Measurements from ENCODE around the gene SLC26A4.
"Not testable (repeated sequence)": the region's sequence is repeated elsewhere in the genome, so short reads cannot be mapped to it uniquely, and the experiment has no call there.

Gene SLC26A4

GRCh38 chr7:107628461-107629064 lies 32.1 kb upstream of the SLC26A4 start:
- Histone ChIP-seq H3K36me3 (ENCODE audit: insufficient read depth, low read length) (no peaks in the 10 kb centered on the region), H3K9me3 (ENCODE audit: low read depth, low read length) (no peaks in the 10 kb centered on the region), H3K9ac (ENCODE audit: insufficient read length) (no peak overlapping the region), H3K27ac (no peak overlapping the region), H3K4me3 (no peak overlapping the region)
- no peak for DNase-seq (ENCODE audit: low read depth, low spot score)
- no peak for TF ChIP-seq POLR2AphosphoS5 (IDR thresholded peaks at IDR 0.05; ENCODE audit: borderline replicate concordance, low read depth, low read length)
- no peak for TF ChIP-seq EZH2 (IDR thresholded peaks at IDR 0.05)
- no peak for TF ChIP-seq FOXP2 (optimal IDR thresholded peaks at IDR 0.05; ENCODE audit: control extremely low read depth, extremely low read length, insufficient read depth)

- TF ChIP-seq EZH2 (IDR thresholded peaks at IDR 0.05) (no peak), POLR2AphosphoS5 (IDR thresholded peaks at IDR 0.05; ENCODE audit: borderline replicate concordance, low read depth, low read length) (no peak), FOXP2 (optimal IDR thresholded peaks at IDR 0.05; ENCODE audit: control extremely low read depth, extremely low read length, insufficient read depth) (no peak)
- H3K9ac ChIP-seq (ENCODE audit: insufficient read length) = no peak overlapping the region
- no peak overlapping the region for H3K27ac ChIP-seq
- no peak for DNase-seq (ENCODE audit: low read depth, low spot score)
- H3K4me3 ChIP-seq = no peak overlapping the region
- H3K9me3 ChIP-seq (ENCODE audit: low read depth, low read length) = no peaks in the 10 kb centered on the region
- no peaks in the 10 kb centered on the region for H3K36me3 ChIP-seq (ENCODE audit: insufficient read depth, low read length)
Observed at GRCh38 chr7:107630342-107630741, 30.3 kb upstream of the SLC26A4 start.

GRCh38 chr7:107631588-107632491 lies 28.8 kb upstream of the SLC26A4 start:
- no peaks in the 10 kb centered on the region for H3K9me3 ChIP-seq (ENCODE audit: low read depth, low read length)
- no peak for DNase-seq (ENCODE audit: low read depth, low spot score)

GRCh38 chr7:107632492-107632865 lies 28.1 kb upstream of the SLC26A4 start:
- H3K36me3 ChIP-seq (ENCODE audit: insufficient read depth, low read length) = no peaks in the 10 kb centered on the region
- H3K4me3 ChIP-seq = no peak overlapping the region
- no peak for DNase-seq (ENCODE audit: low read depth, low spot score)
- no peak overlapping the region for H3K9ac ChIP-seq (ENCODE audit: insufficient read length)
- no peaks in the 10 kb centered on the region for H3K9me3 ChIP-seq (ENCODE audit: low read depth, low read length)
- no peak overlapping the region for H3K27ac ChIP-seq
- no peak for TF ChIP-seq FOXP2 (optimal IDR thresholded peaks at IDR 0.05; ENCODE audit: control extremely low read depth, extremely low read length, insufficient read depth)
- TF ChIP-seq EZH2 (IDR thresholded peaks at IDR 0.05) = no peak
- TF ChIP-seq POLR2AphosphoS5 (IDR thresholded peaks at IDR 0.05; ENCODE audit: borderline replicate concordance, low read depth, low read length) = no peak

More at GRCh38 chr7:107631588-107632491, 28.8 kb upstream of the SLC26A4 start:
- H3K4me3 ChIP-seq = no peak overlapping the region
- H3K27ac ChIP-seq = no peak overlapping the region
- no peak for TF ChIP-seq POLR2AphosphoS5 (IDR thresholded peaks at IDR 0.05; ENCODE audit: borderline replicate concordance, low read depth, low read length)
- TF ChIP-seq FOXP2 (optimal IDR thresholded peaks at IDR 0.05; ENCODE audit: control extremely low read depth, extremely low read length, insufficient read depth) = no peak
- no peak for TF ChIP-seq EZH2 (IDR thresholded peaks at IDR 0.05)
- no peaks in the 10 kb centered on the region for H3K36me3 ChIP-seq (ENCODE audit: insufficient read depth, low read length)
- no peak overlapping the region for H3K9ac ChIP-seq (ENCODE audit: insufficient read length)

- DNase-seq (ENCODE audit: low read depth, low spot score) = no peak
- Histone ChIP-seq H3K9ac (ENCODE audit: insufficient read length) (no peak overlapping the region), H3K27ac (no peak overlapping the region), H3K4me3 (no peak overlapping the region), H3K9me3 (ENCODE audit: low read depth, low read length) (no peaks in the 10 kb centered on the region), H3K36me3 (ENCODE audit: insufficient read depth, low read length) (no peaks in the 10 kb centered on the region)
- TF ChIP-seq EZH2 (IDR thresholded peaks at IDR 0.05) (no peak), FOXP2 (optimal IDR thresholded peaks at IDR 0.05; ENCODE audit: control extremely low read depth, extremely low read length, insufficient read depth) (no peak), POLR2AphosphoS5 (IDR thresholded peaks at IDR 0.05; ENCODE audit: borderline replicate concordance, low read depth, low read length) (no peak)
Observed at GRCh38 chr7:107638594-107638993, 22.0 kb upstream of the SLC26A4 start.

- not testable (repeated sequence) for DNase-seq (ENCODE audit: low read depth, low spot score); H3K9me3 ChIP-seq (ENCODE audit: low read depth, low read length); H3K36me3 ChIP-seq (ENCODE audit: insufficient read depth, low read length); H3K27ac ChIP-seq; H3K9ac ChIP-seq (ENCODE audit: insufficient read length); H3K4me3 ChIP-seq
Observed at GRCh38 chr7:107639070-107639469, 21.6 kb upstream of the SLC26A4 start.

GRCh38 chr7:107641676-107642075 lies 19.0 kb upstream of the SLC26A4 start:
- Histone ChIP-seq H3K9me3 (ENCODE audit: low read depth, low read length) (no peaks in the 10 kb centered on the region), H3K36me3 (ENCODE audit: insufficient read depth, low read length) (no peaks in the 10 kb centered on the region), H3K4me3 (no peak overlapping the region), H3K9ac (ENCODE audit: insufficient read length) (no peak overlapping the region), H3K27ac (no peak overlapping the region)
- TF ChIP-seq FOXP2 (optimal IDR thresholded peaks at IDR 0.05; ENCODE audit: control extremely low read depth, extremely low read length, insufficient read depth) = no peak
- TF ChIP-seq POLR2AphosphoS5 (IDR thresholded peaks at IDR 0.05; ENCODE audit: borderline replicate concordance, low read depth, low read length) = no peak
- no peak for TF ChIP-seq EZH2 (IDR thresholded peaks at IDR 0.05)
- no peak for DNase-seq (ENCODE audit: low read depth, low spot score)

GRCh38 chr7:107642501-107642900 lies 18.1 kb upstream of the SLC26A4 start:
- no peak overlapping the region for H3K4me3 ChIP-seq
- TF ChIP-seq FOXP2 (optimal IDR thresholded peaks at IDR 0.05; ENCODE audit: control extremely low read depth, extremely low read length, insufficient read depth) (no peak), POLR2AphosphoS5 (IDR thresholded peaks at IDR 0.05; ENCODE audit: borderline replicate concordance, low read depth, low read length) (no peak), EZH2 (IDR thresholded peaks at IDR 0.05) (no peak)
- no peak for DNase-seq (ENCODE audit: low read depth, low spot score)
- no peak overlapping the region for H3K27ac ChIP-seq
- no peak overlapping the region for H3K9ac ChIP-seq (ENCODE audit: insufficient read length)
- no peaks in the 10 kb centered on the region for H3K36me3 ChIP-seq (ENCODE audit: insufficient read depth, low read length)
- no peaks in the 10 kb centered on the region for H3K9me3 ChIP-seq (ENCODE audit: low read depth, low read length)

Measured in SK-N-MC (cell line).